Measurements from ENCODE around the gene C3orf22.

C3orf22 gene

DNA sequence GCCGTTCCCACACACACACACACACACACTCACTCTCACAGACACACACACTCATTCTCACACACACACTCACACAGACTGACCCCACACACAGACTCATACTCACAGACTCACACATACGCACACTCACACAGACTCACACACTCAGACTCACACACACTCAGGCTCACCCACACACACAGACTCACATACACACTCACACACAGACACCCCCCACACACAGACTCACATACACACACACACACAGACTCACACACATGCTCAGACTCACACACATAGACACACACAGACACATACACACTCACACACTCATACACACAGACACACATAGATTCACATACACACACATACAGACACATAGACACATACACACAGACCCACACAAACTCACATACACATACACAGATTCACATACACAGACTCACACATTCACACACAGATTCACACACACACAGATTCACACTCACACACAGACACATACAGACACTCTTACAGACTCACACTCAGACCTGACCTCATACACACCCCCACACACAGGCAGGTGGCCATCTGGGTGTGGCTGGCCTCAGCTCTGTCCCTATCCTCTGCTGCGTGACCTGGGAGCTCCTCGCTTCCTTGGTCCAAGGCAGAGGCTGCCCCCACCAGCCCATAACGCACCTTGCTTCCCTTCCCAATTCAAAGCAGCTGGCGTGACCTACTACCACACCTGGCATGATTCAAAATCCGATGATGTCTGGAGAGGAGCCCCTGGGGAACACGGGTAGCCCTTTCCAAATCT, 1.9 kb downstream of the C3orf22 start:
- no peak for DNase-seq

DNA sequence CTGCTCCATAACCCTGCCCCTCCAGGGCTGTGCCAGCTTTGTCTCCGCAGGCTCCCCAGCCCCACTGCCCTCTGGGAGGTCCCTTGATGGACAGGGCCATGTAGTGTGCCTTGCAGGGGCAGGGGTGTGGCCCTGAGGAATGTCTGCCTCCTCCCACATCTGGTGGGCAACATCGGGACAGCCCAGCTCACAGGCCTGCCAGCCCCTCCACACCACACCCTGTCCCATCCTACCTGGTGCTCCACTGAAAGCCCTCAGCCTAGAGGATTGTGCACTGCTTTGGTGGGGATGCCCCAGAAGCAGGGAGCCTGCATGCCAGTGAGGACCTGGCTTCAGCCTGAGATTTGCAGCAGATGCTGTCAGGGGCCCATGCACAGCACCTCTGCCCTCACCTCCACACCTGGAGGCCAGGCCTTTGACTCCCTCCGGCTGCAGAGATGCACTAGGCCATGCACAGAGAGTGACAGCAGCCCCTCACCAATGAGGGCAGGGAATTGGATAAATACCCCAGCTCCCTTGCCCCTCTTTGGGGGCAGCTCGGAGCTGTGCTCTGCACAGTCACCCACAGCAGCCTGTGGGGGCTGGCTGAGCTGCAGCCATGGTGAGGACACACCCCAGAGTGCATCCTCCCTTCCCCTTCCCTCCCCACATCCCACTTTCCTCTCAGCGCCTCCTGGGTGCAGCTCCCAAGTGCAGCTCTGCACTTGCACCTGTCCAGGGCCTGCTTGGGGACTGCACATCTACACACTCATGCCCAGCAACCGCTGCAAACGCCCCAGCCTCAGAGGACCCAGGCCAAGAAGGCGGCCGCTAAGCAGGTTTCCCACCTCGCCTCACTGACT, 2.7 kb downstream of the C3orf22 start:
- no peak for DNase-seq

DNA sequence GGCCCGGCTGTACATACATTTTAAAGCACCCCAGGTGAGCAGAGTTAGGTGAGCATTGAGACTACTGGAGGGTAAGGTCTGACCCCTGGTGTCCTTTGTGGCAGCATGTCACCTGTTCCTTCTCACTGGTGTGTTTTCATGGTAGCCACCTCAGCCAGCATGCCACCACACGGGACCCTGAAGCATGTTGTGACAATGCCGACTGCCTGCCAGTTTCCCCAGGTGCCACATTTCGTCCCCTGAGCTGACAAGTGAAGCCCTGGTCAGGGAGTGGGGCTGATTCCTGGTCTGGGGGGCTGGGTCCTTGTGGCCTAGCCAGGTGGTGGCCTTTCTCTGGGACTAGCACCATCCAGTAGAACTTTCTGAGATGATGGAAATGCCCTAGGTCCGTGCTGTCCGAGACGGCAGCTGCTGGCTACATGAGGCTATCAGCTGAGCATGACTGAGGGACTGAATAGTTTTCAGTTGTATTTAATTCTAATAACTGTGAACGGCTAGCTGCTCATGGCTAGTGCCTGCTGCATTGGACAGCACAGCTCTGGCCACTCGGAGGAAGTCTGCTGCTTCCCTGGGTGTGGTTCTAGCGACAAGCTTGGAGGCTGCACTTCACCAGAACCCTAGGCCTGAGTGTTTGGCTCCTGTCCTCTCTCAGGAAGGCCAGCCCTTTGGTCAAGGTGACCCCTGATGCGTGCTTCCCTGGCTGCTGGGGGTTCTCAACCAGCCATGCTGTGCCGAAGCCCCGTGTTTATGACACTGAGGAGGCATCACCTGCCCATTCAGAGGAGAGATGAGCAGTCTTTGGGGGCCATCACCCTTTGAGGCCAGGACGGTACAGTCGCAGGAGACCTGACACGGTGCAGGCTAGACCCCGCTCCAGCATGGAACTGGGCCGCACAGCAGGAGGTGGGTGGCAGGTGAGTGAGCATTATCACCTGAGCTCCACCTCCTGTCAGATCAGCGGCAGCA, 3.9 kb downstream of the C3orf22 start:
- DNase-seq: no peak

DNA sequence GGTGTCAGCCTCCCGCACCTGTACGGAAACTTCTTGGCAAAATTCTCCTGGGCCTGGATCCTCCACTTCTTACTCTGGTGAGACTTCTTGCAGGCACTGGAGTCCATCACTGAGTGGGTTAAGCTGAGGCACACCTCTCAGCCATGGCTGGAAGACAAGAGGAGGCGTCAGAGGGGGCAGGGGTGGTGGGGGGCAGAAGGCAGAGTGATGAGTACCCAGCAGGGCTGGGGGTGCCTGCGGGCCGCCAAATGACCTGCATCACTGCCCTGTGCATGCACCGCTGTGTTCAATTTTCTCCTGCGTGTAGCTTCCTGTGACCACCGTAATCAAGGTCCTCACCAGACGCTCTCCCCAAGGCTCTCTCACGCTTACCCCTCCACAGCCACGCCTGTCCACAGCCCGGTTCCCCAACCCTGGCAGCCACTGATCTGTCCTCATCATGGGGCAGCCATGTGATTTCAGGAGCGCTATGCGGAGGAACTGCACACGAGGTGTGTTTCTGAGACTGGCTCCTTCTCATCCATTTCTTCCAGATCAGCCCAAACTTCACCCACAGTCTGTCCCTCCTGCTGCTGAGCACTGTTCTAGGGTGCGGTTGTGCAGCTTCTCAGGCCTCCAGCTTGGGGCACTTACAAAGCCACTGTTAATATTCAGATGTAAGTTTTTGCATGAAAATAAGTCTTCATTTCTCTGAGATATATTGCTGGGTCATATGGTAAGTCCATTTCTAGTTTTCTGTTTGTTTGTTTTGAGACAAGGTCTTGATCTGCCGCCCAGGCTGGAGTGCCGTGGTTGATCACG, 5.2 kb downstream of the C3orf22 start:
- DNase-seq: no peak

DNA sequence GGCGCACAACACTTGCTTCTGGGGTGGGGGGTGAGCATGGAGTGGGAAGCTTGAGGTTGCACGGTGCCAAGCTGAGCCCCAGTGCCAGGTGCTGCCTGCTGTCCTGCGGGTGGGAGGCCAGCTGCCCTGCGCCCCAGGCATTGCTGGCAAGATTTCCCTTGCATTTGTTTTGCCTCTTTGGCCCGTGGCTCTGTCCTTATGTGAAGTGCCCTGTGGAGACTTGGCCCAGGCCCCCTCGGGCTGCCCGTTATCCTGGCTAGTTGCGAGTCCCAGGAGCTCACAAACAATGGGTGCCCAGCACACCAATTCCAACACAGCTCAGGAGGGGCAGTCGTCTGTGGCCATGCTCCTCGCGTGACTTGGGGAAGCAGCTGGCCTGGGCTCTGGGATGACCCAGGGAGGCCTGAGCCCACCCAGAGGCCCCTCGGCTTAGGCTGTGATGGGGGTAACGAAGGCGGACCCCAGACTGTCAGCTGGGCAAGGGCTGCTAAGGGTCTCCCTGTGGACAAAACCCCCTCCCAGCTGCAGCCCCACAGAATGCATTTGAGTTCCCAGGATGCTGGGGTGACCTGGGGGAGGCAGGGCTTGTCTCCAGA, 5.9 kb downstream of the C3orf22 start:
- DNase-seq: no peak

DNA sequence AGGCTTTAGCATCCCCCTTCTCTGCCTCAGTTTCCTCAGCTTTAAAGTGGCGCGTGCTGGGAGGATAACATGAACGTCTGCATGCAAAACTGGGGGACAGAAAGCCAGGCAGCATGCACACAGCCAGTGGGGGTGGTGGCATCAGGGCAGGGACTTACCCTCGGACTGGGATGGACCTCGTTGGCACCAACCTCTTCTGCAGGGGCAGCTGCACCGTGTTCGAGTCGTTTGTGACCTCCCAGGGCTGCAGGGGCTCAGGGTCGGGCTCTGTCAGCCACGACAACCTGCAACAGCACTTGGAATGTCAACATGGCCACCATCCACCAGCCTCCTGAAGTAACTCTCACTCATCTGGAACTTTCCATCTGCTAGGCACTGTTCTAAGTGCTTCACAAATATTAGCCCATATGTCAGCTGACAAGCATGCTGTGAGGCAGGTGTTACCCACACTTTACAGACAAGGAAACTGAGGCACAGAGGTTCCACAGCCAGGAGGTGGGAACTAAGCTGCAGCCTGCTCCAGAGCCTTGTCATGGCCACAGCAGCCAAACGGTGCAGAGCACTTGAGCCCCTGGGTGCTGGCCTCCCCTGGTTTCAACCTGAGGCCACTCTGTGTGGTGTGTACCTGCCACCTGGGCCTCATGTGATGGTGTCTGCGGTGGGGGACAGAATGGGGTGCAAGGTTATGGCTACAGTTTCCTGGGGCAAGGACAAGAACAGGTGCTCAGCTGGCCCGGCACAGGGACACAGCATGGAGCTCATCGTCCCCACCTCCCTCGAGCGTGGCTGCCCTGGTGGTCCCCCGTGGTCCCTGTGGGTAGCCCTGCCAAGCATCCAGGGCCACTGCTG, 6.7 kb downstream of the C3orf22 start:
- DNase-seq: no peak

DNA sequence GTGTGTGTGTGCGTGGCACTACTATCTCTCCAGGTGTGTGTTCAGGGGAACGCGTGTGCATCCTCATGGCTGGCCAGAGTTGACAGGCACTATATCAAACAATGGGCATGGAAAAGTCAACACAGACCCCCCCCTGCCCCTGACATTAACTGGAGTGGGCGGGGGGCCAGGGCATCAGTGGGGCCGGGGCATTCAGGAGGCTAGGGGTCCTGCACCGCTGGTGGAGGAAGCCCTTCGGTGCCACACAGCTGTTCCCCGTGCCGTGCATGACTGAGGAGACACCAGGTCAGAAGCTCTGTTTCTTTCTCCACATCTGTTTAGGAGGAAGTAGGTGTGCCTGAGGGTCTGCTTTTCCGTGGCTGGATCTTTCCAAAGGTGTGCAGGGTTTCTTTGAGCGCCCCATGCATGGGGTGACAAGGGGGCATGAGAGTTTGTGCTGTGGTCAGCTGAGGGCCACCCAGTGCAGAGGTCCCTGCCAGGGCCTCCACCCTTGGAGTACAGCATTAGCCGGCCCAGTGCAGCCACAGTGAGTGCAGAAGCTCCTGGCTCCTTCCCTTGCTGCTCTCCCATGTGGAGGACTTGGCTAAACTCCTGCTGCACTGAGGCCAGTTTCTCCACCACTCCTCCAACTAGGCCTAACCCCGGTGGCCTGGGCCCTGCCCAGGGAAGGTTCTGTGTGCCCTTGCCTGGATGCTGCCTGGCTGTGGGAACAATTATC, 7.5 kb downstream of the C3orf22 start:
- no peak for DNase-seq

DNA sequence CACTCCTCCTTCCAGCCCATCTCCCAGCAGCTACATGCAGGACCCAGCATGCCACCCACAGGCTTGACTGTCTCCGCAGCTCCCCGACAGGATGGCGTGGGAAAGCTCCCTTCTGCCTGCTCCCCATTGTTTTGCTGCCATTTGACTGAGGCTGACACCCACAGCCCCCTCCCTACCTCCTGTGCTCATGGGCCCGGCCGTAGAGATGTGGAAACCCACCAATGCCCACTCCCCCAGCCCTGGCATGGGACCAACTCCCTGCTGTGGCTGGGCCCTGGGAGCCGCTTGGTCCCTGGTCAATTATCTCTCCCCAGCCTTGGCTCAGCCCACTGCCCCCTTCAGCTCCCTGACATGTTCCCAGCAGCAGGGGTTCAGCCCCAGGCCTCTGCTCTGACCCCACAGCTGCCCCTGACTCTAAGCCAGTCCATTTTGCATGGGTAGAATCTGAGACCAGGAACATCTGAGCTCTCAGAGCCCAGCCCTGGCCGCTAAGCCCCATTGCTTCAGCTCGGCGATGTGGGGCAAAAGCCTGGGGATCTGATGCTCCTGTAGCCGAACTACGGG, 8.2 kb downstream of the C3orf22 start:
- DNase-seq: no peak

DNA sequence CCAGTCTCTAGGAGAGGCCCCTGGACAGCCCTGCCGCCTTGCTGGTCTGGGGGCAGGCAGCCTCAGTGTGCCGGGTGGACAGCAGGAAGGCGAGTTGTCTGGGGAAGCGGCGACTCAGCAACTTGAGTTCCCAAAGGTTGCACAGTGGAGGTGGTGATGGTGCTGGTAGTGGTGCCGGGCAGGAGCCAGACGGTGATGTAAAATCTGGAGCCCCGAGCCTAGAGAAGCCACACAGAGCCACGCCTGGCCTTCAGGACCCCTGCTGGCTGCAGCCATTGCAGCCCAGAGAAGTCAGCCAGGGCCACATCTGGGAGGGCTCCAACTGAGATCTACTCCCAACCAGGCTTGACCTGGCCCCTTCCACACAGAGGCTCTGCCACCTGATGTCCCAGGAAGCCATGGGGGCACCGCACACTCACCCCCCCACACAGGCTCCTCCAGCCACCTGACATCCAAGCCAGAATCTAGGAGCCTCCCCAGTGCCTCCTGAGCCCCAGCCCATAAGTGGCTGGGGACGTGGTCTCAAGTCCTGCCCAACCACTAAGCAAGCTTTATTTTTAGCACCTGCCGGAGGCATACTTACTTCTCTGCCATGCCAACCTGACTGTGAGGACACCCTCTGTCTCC, 8.8 kb downstream of the C3orf22 start:
- DNase-seq: no peak

DNA sequence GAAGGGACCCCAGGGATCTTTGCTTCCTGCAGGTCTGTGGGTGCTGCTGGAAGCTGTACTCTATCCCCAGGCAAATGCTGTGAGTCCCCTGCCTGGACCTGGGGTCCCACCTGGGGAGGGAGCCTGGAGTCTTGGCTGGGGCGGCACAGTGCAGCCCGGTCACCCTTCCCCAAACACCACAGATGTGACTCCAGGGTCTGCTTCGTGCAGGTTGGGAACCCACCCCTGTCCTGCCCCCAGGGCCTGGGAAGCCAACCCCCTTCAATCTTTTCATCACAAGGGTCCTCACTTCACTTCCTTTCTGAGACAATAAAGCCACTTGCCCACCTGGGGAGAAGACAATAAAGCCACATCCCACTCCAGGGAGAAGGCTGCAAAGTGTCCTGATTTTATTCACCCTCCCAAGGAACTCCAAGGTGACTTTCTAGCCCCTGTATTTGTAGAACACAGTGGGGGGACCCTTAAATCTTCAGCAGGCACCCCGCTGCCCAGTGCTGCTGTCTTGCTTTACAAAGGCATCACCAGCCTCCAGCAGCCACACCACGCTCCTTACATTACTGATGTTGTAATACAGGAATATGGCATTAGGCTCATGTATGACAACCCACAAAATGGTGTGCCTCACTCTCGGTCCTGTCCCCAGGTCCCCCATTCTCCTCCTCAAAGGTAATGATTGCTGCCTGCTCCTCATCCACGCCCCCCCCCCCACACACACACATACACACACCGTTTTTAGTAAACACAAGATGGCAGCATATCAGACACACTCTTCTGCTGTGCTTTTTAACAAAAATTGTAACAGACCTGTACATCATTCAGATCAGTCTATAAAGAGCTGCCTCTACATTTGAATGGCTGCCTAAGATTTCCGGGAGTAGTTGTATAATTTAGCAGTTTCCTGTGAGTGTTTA, 9.9 kb downstream of the C3orf22 start:
- no peak for DNase-seq

DNA sequence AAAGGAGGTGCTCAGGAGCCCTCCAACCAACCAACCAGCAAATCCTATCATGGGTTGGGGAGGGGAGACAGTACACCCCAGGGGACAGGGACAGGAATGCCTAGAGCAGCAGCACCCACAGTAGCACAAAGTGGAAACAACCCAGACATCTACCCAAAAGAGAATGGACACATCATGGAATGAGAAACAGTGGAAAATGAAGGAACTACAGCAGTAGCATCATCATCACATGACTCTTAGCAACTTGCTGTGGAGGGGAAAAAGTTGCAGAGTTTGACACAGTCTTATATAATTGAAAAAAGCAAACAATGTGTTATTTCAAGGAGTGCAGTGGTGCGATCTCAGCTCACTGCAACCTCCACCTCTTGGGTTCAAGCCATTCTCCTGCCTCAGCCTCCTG, 11.0 kb downstream of the C3orf22 start:
- no peak for DNase-seq

DNA sequence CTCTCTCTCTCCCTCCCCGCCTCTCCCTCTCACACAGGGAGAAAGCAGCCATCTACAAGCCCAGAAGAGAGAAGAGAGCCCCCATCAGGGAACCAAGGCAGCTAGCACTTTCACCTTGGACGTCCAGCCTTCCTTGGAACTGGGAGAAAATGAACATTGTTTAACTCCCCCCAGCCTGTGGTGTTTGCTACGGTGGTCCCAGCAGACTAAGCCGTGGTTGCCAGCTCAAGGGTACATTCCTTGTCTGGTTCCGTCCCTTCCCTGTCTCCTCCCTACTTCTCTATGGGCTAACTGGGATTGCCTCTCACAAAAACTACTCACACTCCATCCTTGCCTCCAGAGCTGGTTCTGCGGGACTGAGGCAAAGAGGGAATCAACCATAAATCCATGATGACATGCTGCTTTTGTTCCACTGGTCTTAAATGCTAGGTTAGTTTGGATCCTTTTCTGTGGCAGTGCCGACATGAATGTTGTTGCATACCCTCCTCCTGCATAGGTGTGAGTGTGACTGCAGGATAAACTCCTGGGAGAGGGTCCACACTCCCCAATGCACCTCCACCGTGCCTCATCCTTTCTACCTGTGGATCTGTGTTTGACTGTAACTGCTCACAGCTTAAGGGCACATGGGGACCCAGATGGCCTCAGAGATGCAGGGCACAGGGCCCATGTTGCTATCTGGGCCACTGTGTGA, 12.0 kb downstream of the C3orf22 start:
- DNase-seq: no peak

DNA sequence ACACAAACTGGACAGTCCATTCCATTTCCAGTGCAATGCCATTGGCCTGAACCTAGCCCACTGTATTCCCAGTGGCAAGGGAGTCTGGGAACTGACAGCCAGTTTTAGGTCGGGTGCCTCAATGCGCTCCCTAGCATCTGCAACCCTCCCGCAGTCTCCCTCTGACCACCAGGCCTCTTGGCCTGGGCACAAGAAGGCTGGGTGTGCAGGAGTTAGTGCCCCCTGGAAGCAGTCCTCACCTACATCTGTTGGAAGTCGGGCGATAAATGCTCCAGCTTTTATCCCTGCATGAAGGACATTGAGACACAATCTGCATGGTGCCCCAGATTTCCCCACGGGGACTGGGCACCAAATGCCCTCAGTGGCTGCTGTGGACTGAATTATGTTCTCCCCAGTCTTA, 12.7 kb downstream of the C3orf22 start:
- DNase-seq: no peak

DNA sequence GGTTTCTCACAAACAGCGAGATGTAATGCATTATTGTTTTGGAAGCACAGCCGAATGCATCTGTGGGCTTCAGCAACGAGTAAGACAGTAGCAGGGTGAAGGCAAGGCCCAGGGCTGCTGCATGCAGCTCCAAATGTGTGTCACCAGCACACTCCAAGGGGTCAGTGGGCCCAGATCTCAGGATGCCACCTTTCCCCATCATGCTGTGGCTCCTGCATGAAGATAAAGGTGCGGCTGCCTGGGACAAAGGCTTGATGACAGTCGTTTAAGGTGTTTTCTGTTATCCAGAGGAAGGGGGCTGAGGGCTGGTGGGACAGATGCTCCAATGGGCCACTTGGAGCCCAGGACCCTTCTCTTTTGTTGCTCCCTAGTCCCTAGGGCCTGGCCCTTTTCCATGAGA, 13.2 kb downstream of the C3orf22 start:
- DNase-seq: no peak

DNA sequence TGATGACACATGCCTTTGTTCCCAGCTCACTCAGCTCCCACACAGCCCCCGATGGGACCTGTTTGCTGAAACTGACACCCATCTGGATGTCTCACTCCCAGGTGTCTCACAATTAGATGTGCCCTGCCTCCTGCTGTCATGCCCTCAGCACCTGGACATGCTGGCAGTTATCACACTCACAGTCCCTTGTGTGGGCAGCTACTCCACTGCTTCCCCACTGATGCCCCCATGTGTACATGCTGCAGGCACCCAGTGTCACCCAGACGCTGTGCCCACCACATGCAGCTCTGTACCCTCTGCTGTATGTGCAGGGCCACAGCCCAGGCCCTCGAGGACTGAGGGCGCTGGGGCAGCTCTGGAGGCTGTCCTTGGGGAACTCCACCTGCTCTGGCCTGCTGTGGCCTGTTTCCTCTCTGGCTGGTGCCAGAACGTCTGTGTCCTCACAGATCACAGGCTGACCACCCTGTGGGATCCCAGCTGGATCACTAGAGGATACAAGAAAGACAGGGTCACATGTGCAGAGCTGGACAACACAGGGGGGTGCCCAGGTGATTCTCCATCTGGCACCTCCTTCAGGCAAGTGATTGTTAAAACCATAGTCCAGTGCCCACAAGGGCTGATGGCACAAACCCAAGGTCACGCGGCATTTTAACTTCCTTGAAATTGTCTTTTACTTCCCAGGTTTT, 14.0 kb downstream of the C3orf22 start:
- DNase-seq: no peak

DNA sequence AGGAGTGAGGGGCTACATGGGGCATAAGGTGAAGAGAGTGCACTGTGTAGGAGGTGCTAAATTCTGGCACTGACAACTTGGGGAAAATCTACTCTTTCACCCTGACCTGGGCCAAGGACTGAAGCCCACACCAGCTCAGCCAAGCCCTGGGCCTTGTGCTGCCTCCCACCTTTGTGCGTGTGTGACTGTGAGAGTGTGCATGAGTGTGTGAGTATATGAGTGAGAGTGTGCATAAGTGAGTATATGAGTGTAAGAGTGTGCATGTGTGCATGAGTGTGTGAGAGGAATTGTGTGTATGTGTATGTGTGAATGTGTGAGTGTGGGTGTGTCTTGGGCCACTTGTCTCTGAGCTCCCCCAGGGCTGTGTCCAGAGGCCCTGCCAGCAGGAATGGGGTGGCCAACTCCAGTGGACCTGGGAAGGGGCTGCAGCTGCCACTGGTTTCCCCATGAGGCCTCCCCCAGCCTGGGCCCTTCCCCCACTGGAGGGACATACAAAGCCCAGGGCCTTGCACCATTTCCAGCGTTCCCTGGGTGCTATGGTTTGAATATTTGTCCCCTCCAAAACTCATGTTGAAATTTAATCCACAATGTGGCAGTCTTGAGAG, 15.2 kb downstream of the C3orf22 start:
- no peak for DNase-seq

Measured in SHP77 (cell line).